A549 (cell line): ENCODE results near the gene UNC5A. TPM values are rescaled to one million over a fixed set of nuclear protein-coding genes. Genes with fewer than 3 reads are reported as not detected.

ENCODE experiments used
- ATAC-seq, 2 experiments: fragments of 200-7000 bp in 1 of 2; fragments of >200 bp in 1 of 2; cut with Nextera tagmentation in 1 of 2; cut with Tn5 transposase in 1 of 2; 3 replicates each; pipeline versions ENCODE4 v1.8.0 to v1.9.1; 2018 to 2020; ENCODE audit warnings: mild to moderate bottlenecking in 1 of 2, moderate library complexity in 1 of 2
- CTCF ChIA-PET: fragments of 300-600 bp; sonication (Branson Sonifier 250); formaldehyde crosslinking; extraction: SDS; loops from one replicate; lab custom pipeline; 2021; ENCODE audit warnings: antibody characterized with exemption, inconsistent platforms; lab: Yijun Ruan, JAX
- POLR2A ChIA-PET: fragments of 350-600 bp; formaldehyde crosslinking; extraction: SDS; loops from one replicate; lab custom pipeline; 2021; ENCODE audit warnings: antibody characterized with exemption, inconsistent platforms; lab: Yijun Ruan, JAX
- DNase-seq, 2 experiments: peaks; one replicate each; pipeline versions ENCODE4 v3.0.0 to v3.0.0-alpha.2; 2011 to 2016; ENCODE audit warnings: low read depth in 1 of 2, low spot score in 1 of 2
- FAIRE-seq: peaks from 2 replicates; lab custom pipeline; 2011; peaks lifted over from hg19 to GRCh38; lab: Jason Lieb, UNC
- H3K27ac ChIP-seq, 2 experiments: fragments of >200 bp; sonication (Bioruptor Twin); formaldehyde crosslinking; 3 replicates each; pipeline ENCODE4 v1.5.1; 2016 to 2017
- H3K4me1 ChIP-seq: fragments of >200 bp; sonication (Bioruptor Twin); formaldehyde crosslinking; 3 replicates; pipeline ENCODE4 v1.6.1; 2016
- H3K4me2 ChIP-seq: fragments of >200 bp; sonication (Bioruptor Twin); formaldehyde crosslinking; 3 replicates; pipeline ENCODE4 v1.6.1; 2016
- H3K4me3 ChIP-seq: fragments of >200 bp; sonication (Bioruptor Twin); formaldehyde crosslinking; 3 replicates; pipeline ENCODE4 v1.5.1; 2016
- H3K9me3 ChIP-seq: fragments of >200 bp; sonication (Bioruptor Twin); formaldehyde crosslinking; 3 replicates; pipeline ENCODE4 v1.6.1; 2016
- CBX2 ChIP-seq: fragments of 200-600 bp; sonication (generic); IDR thresholded peaks from 2 replicates; pipeline ENCODE4 v1.6.1; 2016; ENCODE audit warnings: low read depth, mild to moderate bottlenecking, borderline replicate concordance
- CEBPB ChIP-seq, 2 experiments: fragments of >200 bp in 1 of 2; sonication (Bioruptor Twin) in 1 of 2; formaldehyde crosslinking in 1 of 2; IDR thresholded peaks; 2 replicates each; pipeline ENCODE4 v1.6.1; 2012 to 2016
- CHD2 ChIP-seq: fragments of 150-350 bp; IDR thresholded peaks from 2 replicates; pipeline ENCODE4 v1.6.1; 2014; ENCODE audit warnings: low read length; ENCODE audit not compliant: partially characterized antibody
- EHF ChIP-seq: fragments of 250-450 bp; sonication (Bioruptor Pico); IDR thresholded peaks from 2 replicates; pipeline ENCODE4 v1.5.0; 2020; ENCODE audit warnings: mild to moderate bottlenecking
- EHMT2 ChIP-seq: fragments of 200-600 bp; sonication (generic); IDR thresholded peaks from 2 replicates; pipeline ENCODE4 v1.6.1; 2016; ENCODE audit warnings: antibody characterized with exemption, low read depth, mild to moderate bottlenecking, moderate library complexity
- FOXS1 ChIP-seq: fragments of 250-450 bp; sonication (Bioruptor Pico); IDR thresholded peaks from 2 replicates; pipeline ENCODE4 v1.5.0; 2020; ENCODE audit warnings: mild to moderate bottlenecking, moderate library complexity
- GATA3 ChIP-seq: IDR thresholded peaks from 2 replicates; pipeline ENCODE4 v1.6.1; 2012; ENCODE audit warnings: borderline replicate concordance
- HEYL ChIP-seq: fragments of 250-450 bp; sonication (Bioruptor Pico); IDR thresholded peaks from 2 replicates; pipeline ENCODE4 v1.8.0; 2021; ENCODE audit warnings: mild to moderate bottlenecking, moderate library complexity
- HOXB5 ChIP-seq: fragments of 250-450 bp; sonication (Bioruptor Pico); IDR thresholded peaks from 2 replicates; pipeline ENCODE4 v1.5.0; 2020; ENCODE audit warnings: mild to moderate bottlenecking, moderate library complexity
- JUN ChIP-seq, 2 experiments: fragments of >200 bp; sonication (Bioruptor Twin); formaldehyde crosslinking; IDR thresholded peaks; 2 replicates in 1 of 2; 3 replicates in 1 of 2; pipeline ENCODE4 v1.6.1; 2016 to 2017
- JUNB ChIP-seq: fragments of >200 bp; sonication (Bioruptor Twin); formaldehyde crosslinking; IDR thresholded peaks from 2 replicates; pipeline ENCODE4 v1.6.1; 2016
- KDM5A ChIP-seq: fragments of 200-600 bp; sonication (generic); IDR thresholded peaks from 2 replicates; pipeline ENCODE4 v1.6.1; 2016; ENCODE audit warnings: antibody characterized with exemption, mild to moderate bottlenecking
- MAFK ChIP-seq: fragments of 450-650 bp; IDR thresholded peaks from 2 replicates; pipeline ENCODE4 v1.6.1; 2014; ENCODE audit not compliant: partially characterized antibody
- NPAS2 ChIP-seq: fragments of 250-450 bp; sonication (Bioruptor Pico); IDR thresholded peaks from 2 replicates; pipeline ENCODE4 v1.8.0; 2022; ENCODE audit warnings: mild to moderate bottlenecking, moderate library complexity, borderline replicate concordance
- POLR2AphosphoS2 ChIP-seq: conservative IDR thresholded peaks from 2 replicates; pipeline ENCODE4 v1.6.1; 2012; ENCODE audit warnings: low read length, improper control_type of control experiment, inconsistent platforms
- RARB ChIP-seq: fragments of 250-450 bp; sonication (Bioruptor Pico); IDR thresholded peaks from 2 replicates; pipeline ENCODE4 v1.8.0; 2021; ENCODE audit warnings: mild to moderate bottlenecking, moderate library complexity
- RFX5 ChIP-seq: fragments of 450-650 bp; IDR thresholded peaks from 2 replicates; pipeline ENCODE4 v1.7.1; 2014; ENCODE audit warnings: antibody characterized with exemption, mild to moderate bottlenecking, moderate library complexity
- RNF2 ChIP-seq: fragments of 200-600 bp; sonication (generic); IDR thresholded peaks from 2 replicates; pipeline ENCODE4 v1.6.1; 2016; ENCODE audit warnings: low read depth, mild to moderate bottlenecking, antibody characterized with exemption, moderate library complexity, borderline replicate concordance
- ZC3H11A ChIP-seq: fragments of 450-650 bp; IDR thresholded peaks from 2 replicates; pipeline ENCODE4 v1.6.1; 2014; ENCODE audit warnings: antibody characterized with exemption, mild to moderate bottlenecking
- WGBS: methylation state at CpG from one replicate; pipeline ENCODE4 v1.1.6; 2017; ENCODE audit errors: missing lambda C conversion rate; 5-methylcytosine and 5-hydroxymethylcytosine counted together
- polyA plus RNA-seq, 4 experiments: library from polyadenylated mRNA; depleted of rRNA in 3 of 4; stranded (reverse); fragments of >200 nt; fragmentation: RNase III in 1 of 4; extraction: RNeasy Plus Mini Kit Qiagen cat#74134 plus additional on column Dnase treatment in 1 of 4; gene quantifications; 2 replicates in 3 of 4; 3 replicates in 1 of 4; pipeline ENCODE4 v1.2.3, GENCODE V29; 2011 to 2017
- TF ChIP-seq, protein P1 (sequence below): fragments of >200 bp; sonication (Bioruptor Twin); formaldehyde crosslinking; IDR thresholded peaks from 3 replicates; pipeline ENCODE4 v1.6.1; 2016
- TF ChIP-seq, protein P2 (sequence below): fragments of >200 bp; sonication (Bioruptor Twin); formaldehyde crosslinking; IDR thresholded peaks from 3 replicates; pipeline ENCODE4 v1.5.1; 2016
- TF ChIP-seq, protein P3 (sequence below): fragments of 250-450 bp; sonication (Bioruptor Pico); IDR thresholded peaks from 2 replicates; pipeline ENCODE4 v1.5.0; 2020; ENCODE audit warnings: low read depth, mild to moderate bottlenecking, moderate library complexity
- TF ChIP-seq, protein P4 (sequence below): fragments of 450-650 bp; IDR thresholded peaks from 2 replicates; pipeline ENCODE4 v1.6.1; 2014; ENCODE audit warnings: antibody characterized with exemption
- TF ChIP-seq, protein P5 (sequence below): IDR thresholded peaks from 2 replicates; pipeline ENCODE4 v1.6.1; 2012; ENCODE audit warnings: low read depth, borderline replicate concordance
- TF ChIP-seq, protein P6 (sequence below): IDR thresholded peaks from 2 replicates; pipeline ENCODE4 v1.6.1; 2012

Gene UNC5A
- polyA plus RNA-seq, 2 of the 4 experiments (the other 2 are of a cell fraction): 0.03 to 0.14 TPM

DNA sequence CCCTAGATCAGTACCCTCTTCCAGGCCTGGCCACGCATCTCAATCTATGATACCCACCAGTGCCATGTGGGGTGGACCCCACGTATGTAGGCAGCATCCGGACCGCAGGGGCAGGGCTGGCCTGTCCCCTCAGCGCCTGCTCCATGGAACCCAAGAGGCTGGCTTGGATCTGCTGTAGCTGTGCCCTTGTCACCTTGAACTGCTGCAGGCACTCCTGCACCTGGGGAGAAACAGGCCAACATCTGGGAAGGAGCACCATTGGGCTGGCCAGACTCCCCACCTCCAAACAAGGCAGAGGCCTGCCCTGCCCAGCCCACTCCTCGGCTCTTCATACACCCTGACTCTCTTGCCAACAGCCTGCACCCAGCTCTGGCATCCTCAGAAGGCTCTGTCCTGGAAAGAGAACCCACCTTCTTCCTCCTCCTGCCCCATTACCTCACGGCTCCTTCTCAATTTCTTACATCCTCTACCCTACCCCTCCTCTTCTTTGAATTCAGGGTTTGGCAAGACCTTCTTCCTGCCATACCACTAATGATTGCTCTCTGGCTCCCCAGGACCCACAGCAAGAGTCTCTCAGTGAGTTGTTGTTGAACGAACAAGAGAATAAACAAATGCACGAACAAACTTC is 81.1 kb downstream of the UNC5A start:
- WGBS: 50% methylated on average over 9 of the region's 9 CpGs
- H3K4me3 ChIP-seq: no peak overlapping the region

DNA sequence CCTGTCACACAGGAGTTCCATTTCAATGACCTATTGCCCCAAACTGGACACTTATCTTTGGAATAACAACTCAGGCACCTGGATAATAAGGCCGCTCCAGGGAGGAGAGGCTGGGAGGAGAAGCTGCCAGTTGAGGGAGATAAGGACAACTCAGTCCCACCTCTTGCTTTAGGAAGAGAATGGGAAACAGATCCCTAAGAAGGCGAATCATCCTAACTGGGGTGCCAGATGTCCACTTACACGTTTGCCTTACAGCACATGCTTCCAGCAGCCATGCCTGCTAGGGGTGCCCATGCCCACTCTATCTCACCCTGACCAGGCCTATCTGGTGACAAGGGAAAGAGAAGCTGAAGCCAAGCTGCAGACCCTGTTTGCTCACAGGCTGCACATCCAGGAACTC is 82.3 kb downstream of the UNC5A start:
- FAIRE-seq (no peak), DNase-seq (no peak), ATAC-seq (no peak)
- Histone ChIP-seq H3K4me3 (no peak overlapping the region), H3K4me1 (no peaks in the 10 kb centered on the region), H3K9me3 (no peaks in the 10 kb centered on the region), H3K27ac (no peak overlapping the region), H3K4me2 (no peak overlapping the region)
- WGBS: 52% methylated on average over 3 of the region's 3 CpGs
- CTCF ChIA-PET: interaction anchor here (0.9 to 1.0 kb wide), 2 partner anchors 230 to 234 kb away, joined by 3 read pairs; no protein-coding TSS in a partner anchor
- TF ChIP-seq RARB (CRISPR knock-in tag): no peak
- TF ChIP-seq, protein P1, sequence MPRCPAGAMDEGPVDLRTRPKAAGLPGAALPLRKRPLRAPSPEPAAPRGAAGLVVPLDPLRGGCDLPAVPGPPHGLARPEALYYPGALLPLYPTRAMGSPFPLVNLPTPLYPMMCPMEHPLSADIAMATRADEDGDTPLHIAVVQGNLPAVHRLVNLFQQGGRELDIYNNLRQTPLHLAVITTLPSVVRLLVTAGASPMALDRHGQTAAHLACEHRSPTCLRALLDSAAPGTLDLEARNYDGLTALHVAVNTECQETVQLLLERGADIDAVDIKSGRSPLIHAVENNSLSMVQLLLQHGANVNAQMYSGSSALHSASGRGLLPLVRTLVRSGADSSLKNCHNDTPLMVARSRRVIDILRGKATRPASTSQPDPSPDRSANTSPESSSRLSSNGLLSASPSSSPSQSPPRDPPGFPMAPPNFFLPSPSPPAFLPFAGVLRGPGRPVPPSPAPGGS: no peak
- TF ChIP-seq POLR2AphosphoS2: no peak
- no peak for TF ChIP-seq EHF (CRISPR knock-in tag)
- no peak for TF ChIP-seq CHD2
- TF ChIP-seq, protein P2, sequence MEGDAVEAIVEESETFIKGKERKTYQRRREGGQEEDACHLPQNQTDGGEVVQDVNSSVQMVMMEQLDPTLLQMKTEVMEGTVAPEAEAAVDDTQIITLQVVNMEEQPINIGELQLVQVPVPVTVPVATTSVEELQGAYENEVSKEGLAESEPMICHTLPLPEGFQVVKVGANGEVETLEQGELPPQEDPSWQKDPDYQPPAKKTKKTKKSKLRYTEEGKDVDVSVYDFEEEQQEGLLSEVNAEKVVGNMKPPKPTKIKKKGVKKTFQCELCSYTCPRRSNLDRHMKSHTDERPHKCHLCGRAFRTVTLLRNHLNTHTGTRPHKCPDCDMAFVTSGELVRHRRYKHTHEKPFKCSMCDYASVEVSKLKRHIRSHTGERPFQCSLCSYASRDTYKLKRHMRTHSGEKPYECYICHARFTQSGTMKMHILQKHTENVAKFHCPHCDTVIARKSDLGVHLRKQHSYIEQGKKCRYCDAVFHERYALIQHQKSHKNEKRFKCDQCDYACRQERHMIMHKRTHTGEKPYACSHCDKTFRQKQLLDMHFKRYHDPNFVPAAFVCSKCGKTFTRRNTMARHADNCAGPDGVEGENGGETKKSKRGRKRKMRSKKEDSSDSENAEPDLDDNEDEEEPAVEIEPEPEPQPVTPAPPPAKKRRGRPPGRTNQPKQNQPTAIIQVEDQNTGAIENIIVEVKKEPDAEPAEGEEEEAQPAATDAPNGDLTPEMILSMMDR: no peak
- TF ChIP-seq, protein P3, sequence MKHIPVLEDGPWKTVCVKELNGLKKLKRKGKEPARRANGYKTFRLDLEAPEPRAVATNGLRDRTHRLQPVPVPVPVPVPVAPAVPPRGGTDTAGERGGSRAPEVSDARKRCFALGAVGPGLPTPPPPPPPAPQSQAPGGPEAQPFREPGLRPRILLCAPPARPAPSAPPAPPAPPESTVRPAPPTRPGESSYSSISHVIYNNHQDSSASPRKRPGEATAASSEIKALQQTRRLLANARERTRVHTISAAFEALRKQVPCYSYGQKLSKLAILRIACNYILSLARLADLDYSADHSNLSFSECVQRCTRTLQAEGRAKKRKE (CRISPR knock-in tag): no peak
- TF ChIP-seq HEYL (CRISPR knock-in tag): no peak
- TF ChIP-seq, protein P4, sequence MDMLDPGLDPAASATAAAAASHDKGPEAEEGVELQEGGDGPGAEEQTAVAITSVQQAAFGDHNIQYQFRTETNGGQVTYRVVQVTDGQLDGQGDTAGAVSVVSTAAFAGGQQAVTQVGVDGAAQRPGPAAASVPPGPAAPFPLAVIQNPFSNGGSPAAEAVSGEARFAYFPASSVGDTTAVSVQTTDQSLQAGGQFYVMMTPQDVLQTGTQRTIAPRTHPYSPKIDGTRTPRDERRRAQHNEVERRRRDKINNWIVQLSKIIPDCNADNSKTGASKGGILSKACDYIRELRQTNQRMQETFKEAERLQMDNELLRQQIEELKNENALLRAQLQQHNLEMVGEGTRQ: no peak
- TF ChIP-seq, protein P5, sequence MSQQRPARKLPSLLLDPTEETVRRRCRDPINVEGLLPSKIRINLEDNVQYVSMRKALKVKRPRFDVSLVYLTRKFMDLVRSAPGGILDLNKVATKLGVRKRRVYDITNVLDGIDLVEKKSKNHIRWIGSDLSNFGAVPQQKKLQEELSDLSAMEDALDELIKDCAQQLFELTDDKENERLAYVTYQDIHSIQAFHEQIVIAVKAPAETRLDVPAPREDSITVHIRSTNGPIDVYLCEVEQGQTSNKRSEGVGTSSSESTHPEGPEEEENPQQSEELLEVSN: no peak
- no peak for TF ChIP-seq EHMT2
- no peak for TF ChIP-seq ZC3H11A
- POLR2A ChIA-PET: no interaction called here

More for the DNA sequence above, 81.1 kb downstream of the UNC5A start:
- no peaks in the 10 kb centered on the region for H3K4me1 ChIP-seq
- POLR2A ChIA-PET: no interaction called here
- FAIRE-seq: no peak
- CTCF ChIA-PET: interaction anchor here (1.3 kb wide), 1 partner anchor 8 kb away, joined by 5 read pairs; the partner anchor contains the start of gene HK3
- TF ChIP-seq JUN (IDR thresholded peaks at IDR 0.05) (no peak), EHF (CRISPR knock-in tag) (no peak), MAFK (no peak), FOXS1 (CRISPR knock-in tag) (no peak), GATA3 (no peak), CBX2 (no peak), JUNB (no peak), EHMT2 (no peak), RNF2 (no peak), HOXB5 (CRISPR knock-in tag) (no peak), NPAS2 (CRISPR knock-in tag) (no peak), KDM5A (no peak), CEBPB (IDR thresholded peaks at IDR 0.05) (no peak), RFX5 (no peak), HEYL (CRISPR knock-in tag) (no peak), RARB (CRISPR knock-in tag) (no peak)
- TF ChIP-seq, protein P4: no peak
- TF ChIP-seq, protein P6, sequence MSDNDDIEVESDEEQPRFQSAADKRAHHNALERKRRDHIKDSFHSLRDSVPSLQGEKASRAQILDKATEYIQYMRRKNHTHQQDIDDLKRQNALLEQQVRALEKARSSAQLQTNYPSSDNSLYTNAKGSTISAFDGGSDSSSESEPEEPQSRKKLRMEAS: no peak
- TF ChIP-seq, all 56 proteins: peak for 0
- ATAC-seq (no peak), DNase-seq (no peak)
- no peak overlapping the region for H3K4me2 ChIP-seq
- H3K9me3 ChIP-seq: no peaks in the 10 kb centered on the region
- H3K27ac ChIP-seq: no peak overlapping the region
